ENCODE results near the gene PRKACA.

The PRKACA gene

GRCh38 chr19:14094854-14095253, 22.7 kb downstream of the PRKACA start:
- no peak overlapping the region for H3K4me3 ChIP-seq (ENCODE audit: low read length)
- DNase-seq (ENCODE audit: low read depth), result no peak
- TF ChIP-seq CTCF (conservative IDR thresholded peaks at IDR 0.05; ENCODE audit: low read length), result no peak

- no peak for TF ChIP-seq CTCF (conservative IDR thresholded peaks at IDR 0.05; ENCODE audit: low read length)
- DNase-seq (ENCODE audit: low read depth), result no peak
- H3K4me3 ChIP-seq (ENCODE audit: low read length), result no peak overlapping the region
Measured at GRCh38 chr19:14093117-14093823, 24.3 kb downstream of the PRKACA start.

DNA sequence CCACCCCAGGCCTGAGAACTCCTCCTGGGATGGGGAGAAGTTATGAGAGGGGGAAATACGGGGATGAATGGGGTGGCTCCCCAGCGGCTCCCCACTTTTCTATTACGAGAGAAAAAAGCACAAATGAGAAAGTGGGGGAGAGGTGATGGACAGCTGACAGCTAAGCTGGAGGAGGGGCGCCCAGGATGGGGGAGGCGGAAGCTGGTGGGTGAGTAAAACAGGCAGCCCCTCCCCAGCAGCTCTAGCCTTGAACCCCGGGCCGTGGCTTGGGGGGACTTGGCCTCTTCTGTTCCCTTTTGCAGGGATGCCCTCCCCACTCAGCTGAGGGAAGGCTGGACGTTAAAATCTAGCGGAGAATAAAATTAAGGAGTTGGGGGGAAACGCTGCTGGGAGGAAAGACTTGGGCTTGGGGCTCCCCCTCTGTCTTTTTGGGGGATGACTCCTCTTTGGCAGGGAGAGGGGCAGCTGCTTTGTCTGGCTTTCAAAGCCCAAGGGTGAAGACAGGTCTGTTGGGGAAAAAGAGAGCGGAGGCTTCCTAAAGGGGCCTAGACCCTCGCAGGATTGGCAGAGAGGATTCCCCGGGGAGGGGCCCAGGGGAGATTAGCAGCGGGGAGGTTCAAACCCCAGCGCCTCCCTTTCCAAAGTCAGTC, 25.6 kb downstream of the PRKACA start:
- H3K4me3 ChIP-seq (ENCODE audit: low read length), result peak overlapping the region; percentile 83
- DNase-seq (ENCODE audit: low read depth), result no peak
- no peak for TF ChIP-seq CTCF (conservative IDR thresholded peaks at IDR 0.05; ENCODE audit: low read length)

- peak; percentile 25 for TF ChIP-seq CTCF (conservative IDR thresholded peaks at IDR 0.05; ENCODE audit: low read length)
- DNase-seq (ENCODE audit: low read depth), result peak; percentile 60
- peak overlapping the region; percentile 83 for H3K4me3 ChIP-seq (ENCODE audit: low read length)
Measured at GRCh38 chr19:14091081-14091812, 26.3 kb downstream of the PRKACA start.

DNA sequence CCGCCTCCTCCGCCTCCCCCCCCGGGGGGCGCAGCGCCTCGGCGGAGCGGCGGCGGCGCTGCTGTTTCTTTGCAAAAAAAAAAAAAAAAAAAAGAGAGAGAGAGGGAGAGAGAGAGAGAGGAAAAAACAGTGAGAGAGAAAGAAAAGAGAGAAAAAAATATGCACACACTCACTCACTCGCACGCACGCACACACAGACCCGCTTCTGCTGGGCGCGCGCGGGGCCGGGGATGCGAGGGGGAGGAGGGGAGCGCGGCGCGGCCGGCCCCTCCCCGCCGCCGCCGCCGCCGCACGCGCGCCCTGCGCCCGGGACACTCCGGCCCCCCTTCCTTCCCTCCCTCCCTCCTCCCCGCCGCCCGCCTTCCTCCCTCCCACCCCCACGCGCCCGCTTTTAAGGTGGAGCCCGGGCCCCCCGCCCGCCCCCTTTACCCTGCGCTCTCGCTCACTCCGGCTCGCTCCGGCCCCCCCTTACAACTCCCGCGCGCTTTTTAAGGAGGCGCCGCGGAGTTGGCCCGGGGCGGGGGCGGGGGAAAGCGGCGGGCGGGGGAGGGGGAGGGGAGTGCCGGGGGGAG, 27.0 kb downstream of the PRKACA start, which contains the start of gene SAMD1:
Gene SAMD1, minus strand, starts transcription at position 243 of the 572 bp plus-strand sequence.
- DNase-seq (ENCODE audit: low read depth), result peak; percentile 91
- peak within 1 kb of the TSS; percentile 83 for H3K4me3 ChIP-seq (ENCODE audit: low read length)
- no peak for TF ChIP-seq CTCF (conservative IDR thresholded peaks at IDR 0.05; ENCODE audit: low read length)

- peak overlapping the region; percentile 61 for H3K4me3 ChIP-seq (ENCODE audit: low read length)
- peak; percentile 72 for DNase-seq (ENCODE audit: low read depth)
- no peak for TF ChIP-seq CTCF (conservative IDR thresholded peaks at IDR 0.05; ENCODE audit: low read length)
Measured at GRCh38 chr19:14089662-14090508, 27.7 kb downstream of the PRKACA start.
